GM18873 (cell line): ENCODE measurements around the gene NEMP1.
"Not testable (repeated sequence)": the region's sequence is repeated elsewhere in the genome, so short reads cannot be mapped to it uniquely, and the experiment has no call there.

Source experiments
- ATAC-seq: cut with Tn5 transposase; IDR thresholded peaks from one replicate; pipeline ENCODE4 v1.9.1; 2021; ENCODE audit warnings: mild to moderate bottlenecking, moderate library complexity, moderate number of reproducible peaks; ENCODE audit not compliant: unreplicated experiment, low FRiP score

The NEMP1 gene

GRCh38 chr12:57063991-57064685 is 14.5 kb downstream of the NEMP1 start:
- no peak for ATAC-seq

GRCh38 chr12:57058454-57058853 is 20.1 kb downstream of the NEMP1 start:
- no peak for ATAC-seq

- ATAC-seq = no peak
Observed at GRCh38 chr12:57057067-57057751, 21.4 kb downstream of the NEMP1 start.

GRCh38 chr12:57055824-57056223 is 22.8 kb downstream of the NEMP1 start:
- no peak for ATAC-seq

- not testable (repeated sequence) for ATAC-seq
Observed at GRCh38 chr12:57053901-57054300, 24.7 kb downstream of the NEMP1 start.

- ATAC-seq = not testable (repeated sequence)
Observed at GRCh38 chr12:57053146-57053545, 25.4 kb downstream of the NEMP1 start.

GRCh38 chr12:57051011-57051410 is 27.6 kb downstream of the NEMP1 start:
- no peak for ATAC-seq

GRCh38 chr12:57049890-57050289 is 28.7 kb downstream of the NEMP1 start, which contains the start of gene MYO1A:
Gene MYO1A (minus strand): TSS chr12:57050129. CDS start chr12:57048323, 1,806 bp downstream.
- no peak for ATAC-seq

GRCh38 chr12:57049119-57049446 is 29.5 kb downstream of the NEMP1 start:
- ATAC-seq = no peak

GRCh38 chr12:57048423-57049118 is 30.0 kb downstream of the NEMP1 start:
- no peak for ATAC-seq

- no peak for ATAC-seq
Observed at GRCh38 chr12:57047981-57048380, 30.6 kb downstream of the NEMP1 start.

GRCh38 chr12:57046947-57047890 is 31.4 kb downstream of the NEMP1 start:
- no peak for ATAC-seq

- no peak for ATAC-seq
Observed at GRCh38 chr12:57046086-57046791, 32.4 kb downstream of the NEMP1 start.

GRCh38 chr12:57044889-57045288 is 33.7 kb downstream of the NEMP1 start:
- no peak for ATAC-seq

GRCh38 chr12:57044468-57044867 is 34.1 kb downstream of the NEMP1 start:
- no peak for ATAC-seq

GRCh38 chr12:57042695-57043094 is 35.9 kb downstream of the NEMP1 start:
- no peak for ATAC-seq

- no peak for ATAC-seq
Observed at GRCh38 chr12:57040750-57041149, 37.8 kb downstream of the NEMP1 start.

GRCh38 chr12:57040211-57040610 is 38.4 kb downstream of the NEMP1 start:
- no peak for ATAC-seq

- no peak for ATAC-seq
Observed at GRCh38 chr12:57039016-57039798, 39.4 kb downstream of the NEMP1 start.
